ENCODE data around the gene PIGP.
"Not testable (repeated sequence)": the region's sequence is repeated elsewhere in the genome, so short reads cannot be mapped to it uniquely, and the experiment has no call there.

Gene PIGP

GRCh38 chr21:37044643-37045042, 28.2 kb downstream of the PIGP start:
- DNase-seq (ENCODE audit: low read depth in 2 of 2), result no peak

GRCh38 chr21:37043818-37044217, 29.1 kb downstream of the PIGP start:
- DNase-seq (ENCODE audit: low read depth in 2 of 2), result no peak

- DNase-seq (ENCODE audit: low read depth in 2 of 2), result no peak
These were observed 31.1 kb downstream of the PIGP start for GRCh38 chr21:37041706-37042271.

- DNase-seq (ENCODE audit: low read depth in 2 of 2), result no peak
These were observed 32.7 kb downstream of the PIGP start for GRCh38 chr21:37040212-37040611.

GRCh38 chr21:37039411-37040075, 33.3 kb downstream of the PIGP start:
- DNase-seq (ENCODE audit: low read depth in 2 of 2), result no peak

- DNase-seq (ENCODE audit: low read depth in 2 of 2), result no peak
These were observed 36.7 kb downstream of the PIGP start for GRCh38 chr21:37036177-37036576.

GRCh38 chr21:37034394-37034793, 38.5 kb downstream of the PIGP start:
- DNase-seq (ENCODE audit: low read depth in 2 of 2), result not testable (repeated sequence)

GRCh38 chr21:37032877-37033471, 39.9 kb downstream of the PIGP start:
- no peak for DNase-seq (ENCODE audit: low read depth in 2 of 2)

- no peak for DNase-seq (ENCODE audit: low read depth in 2 of 2)
These were observed 40.6 kb downstream of the PIGP start for GRCh38 chr21:37032293-37032692.

- no peak for DNase-seq (ENCODE audit: low read depth in 2 of 2)
These were observed 42.0 kb downstream of the PIGP start for GRCh38 chr21:37030864-37031263.

- no peak for DNase-seq (ENCODE audit: low read depth in 2 of 2)
These were observed 44.3 kb downstream of the PIGP start for GRCh38 chr21:37028570-37028969.

GRCh38 chr21:37026499-37026898, 46.4 kb downstream of the PIGP start:
- DNase-seq (ENCODE audit: low read depth in 2 of 2), result no peak

GRCh38 chr21:37017951-37018679, 54.8 kb downstream of the PIGP start:
- DNase-seq (ENCODE audit: low read depth in 2 of 2), result no peak

All from activated CD4-positive, alpha-beta T cell treated with anti-CD3 and anti-CD28 coated beads for 24 hours (primary cell).